K562 (cell line): ENCODE results near the gene ATP2A1. TPM values are rescaled to one million over a fixed set of nuclear protein-coding genes. Genes with fewer than 3 reads are reported as not detected.

Source experiments
- ATAC-seq: fragments of 200-7000 bp; cut with Tn5 transposase; 3 replicates; pipeline ENCODE4 v1.9.1; 2020; ENCODE audit warnings: moderate library complexity
- BruUV-seq: library from RNA; stranded (reverse); fragments of 400-500 nt; replicated peaks from 2 replicates; lab custom pipeline; 2021; lab: Mats Ljungman, UMichigan
- CTCF ChIA-PET: fragments of 300-600 bp; formaldehyde crosslinking; extraction: SDS; loops from one replicate; lab custom pipeline; 2021; ENCODE audit warnings: low intra/inter-chr PET ratio; lab: Yijun Ruan, JAX
- POLR2A ChIA-PET: fragments of 300-600, 350-650 bp; sonication (Branson Sonifier 250); formaldehyde crosslinking; extraction: SDS; loops from one replicate; lab custom pipeline; 2021; ENCODE audit warnings: antibody characterized with exemption, inconsistent platforms; lab: Yijun Ruan, JAX
- DNase-seq, 4 experiments: peaks; one replicate each; pipeline versions ENCODE4 v3.0.0 to v3.0.0-alpha.2; 2011 to 2018; ENCODE audit warnings: low spot score in 3 of 4, mixed read lengths in 3 of 4; ENCODE audit errors: extremely low read depth in 1 of 4
- FAIRE-seq: peaks from 2 replicates; lab custom pipeline; 2011; peaks lifted over from hg19 to GRCh38; lab: Jason Lieb, UNC
- H2AFZ ChIP-seq: 2 replicates; pipeline ENCODE4 v1.6.0; 2011; ENCODE audit warnings: low read depth, low read length, control low read depth, inconsistent platforms
- H3K27ac ChIP-seq: fragments of 200-600 bp; 3 replicates; pipeline ENCODE4 v1.8.0; 2011; ENCODE audit warnings: low read depth, mild to moderate bottlenecking, control low read depth, inconsistent platforms, low read length, moderate library complexity, mixed read lengths; ENCODE audit errors: extremely low read depth
- H3K27me3 ChIP-seq, 2 experiments: fragments of 300-600 bp in 1 of 2; 2 replicates in 1 of 2; 3 replicates in 1 of 2; pipeline versions ENCODE4 v1.6.0 to v1.8.0; 2011; ENCODE audit warnings: inconsistent platforms in 2 of 2, low read length in 2 of 2, mild to moderate bottlenecking in 1 of 2, mixed read lengths in 1 of 2, moderate library complexity in 1 of 2; ENCODE audit not compliant: control insufficient read depth in 2 of 2, insufficient read depth in 2 of 2
- H3K36me3 ChIP-seq: fragments of 300-600 bp; 3 replicates; pipeline ENCODE4 v1.8.0; 2011; ENCODE audit warnings: mild to moderate bottlenecking, low read length, inconsistent platforms; ENCODE audit not compliant: control insufficient read depth, insufficient read depth
- H3K4me1 ChIP-seq, 2 experiments: fragments of 200-600 bp in 1 of 2; replicated peaks in 1 of 2; 2 replicates in 1 of 2; 3 replicates in 1 of 2; pipeline versions ENCODE4 v1.5.1 to v1.8.0; 2011; ENCODE audit warnings: inconsistent platforms in 2 of 2, low read length in 2 of 2, mild to moderate bottlenecking in 1 of 2, mixed read lengths in 1 of 2, moderate library complexity in 1 of 2; ENCODE audit not compliant: control insufficient read depth in 2 of 2, insufficient read depth in 2 of 2
- H3K4me2 ChIP-seq: 2 replicates; pipeline ENCODE4 v1.6.1; 2011; ENCODE audit warnings: low read length, control low read depth, inconsistent platforms, mixed read lengths; ENCODE audit not compliant: insufficient read depth
- H3K4me3 ChIP-seq: fragments of 200-600 bp; sonication (generic), shearing (Covaris generic); 2 replicates; pipeline ENCODE4 v1.5.1; 2016; ENCODE audit warnings: control low read depth, inconsistent platforms
- H3K79me2 ChIP-seq: fragments of 200-600 bp; 3 replicates; pipeline ENCODE4 v1.8.0; 2011; ENCODE audit warnings: low read length, inconsistent platforms; ENCODE audit not compliant: control insufficient read depth, insufficient read depth
- H3K9ac ChIP-seq, 2 experiments: 2 replicates each; pipeline versions ENCODE4 v1.6.0 to v1.6.1; 2011; ENCODE audit warnings: low read depth in 2 of 2, low read length in 2 of 2, control low read depth in 1 of 2, inconsistent platforms in 1 of 2, mild to moderate bottlenecking in 1 of 2, mixed read lengths in 1 of 2; ENCODE audit not compliant: insufficient read depth in 1 of 2
- H3K9me1 ChIP-seq: one replicate; pipeline ENCODE4 v1.6.0; 2011; ENCODE audit warnings: inconsistent platforms, mild to moderate bottlenecking, low read length, moderate library complexity; ENCODE audit not compliant: control insufficient read depth, insufficient read depth
- H3K9me3 ChIP-seq: replicated peaks from 2 replicates; pipeline ENCODE4 v1.5.1; 2011; ENCODE audit warnings: low read depth, low read length, inconsistent platforms; ENCODE audit not compliant: control insufficient read depth, insufficient read depth
- H4K20me1 ChIP-seq: replicated peaks from 2 replicates; pipeline ENCODE4 v1.6.1; 2011; ENCODE audit warnings: low read length, inconsistent platforms, mixed read lengths; ENCODE audit not compliant: control insufficient read depth, insufficient read depth
- CHCHD3 ChIP-seq: fragments of 250-450 bp; sonication (Bioruptor Pico); IDR thresholded peaks from 2 replicates; pipeline ENCODE4 v2.1.2; 2022; ENCODE audit warnings: mild to moderate bottlenecking
- CREB3 ChIP-seq: fragments of 450-650 bp; conservative IDR thresholded peaks from 2 replicates; pipeline ENCODE4 v1.6.1; 2016; ENCODE audit warnings: missing genetic modification characterization, low read depth, mild to moderate bottlenecking, missing compliant biosample characterization, moderate library complexity
- CREM ChIP-seq: IDR thresholded peaks from 2 replicates; pipeline ENCODE4 v1.6.1; 2014; ENCODE audit warnings: antibody characterized with exemption, low read depth
- MNT ChIP-seq, 2 experiments: fragments of 450-650 bp; conservative IDR thresholded peaks; 2 replicates each; pipeline ENCODE4 v1.6.1; 2017; ENCODE audit warnings: mild to moderate bottlenecking in 2 of 2, moderate library complexity in 2 of 2
- NKRF ChIP-seq: fragments of 450-650 bp; IDR thresholded peaks from 2 replicates; pipeline ENCODE4 v1.6.1; 2016; ENCODE audit warnings: borderline replicate concordance
- PYGO2 ChIP-seq: fragments of 450-650 bp; IDR thresholded peaks from 2 replicates; pipeline ENCODE4 v1.6.1; 2016; ENCODE audit warnings: mild to moderate bottlenecking, missing genetic modification characterization, moderate library complexity, missing compliant biosample characterization
- SRSF9 ChIP-seq: fragments of 200-400 bp; formaldehyde crosslinking; IDR thresholded peaks from 2 replicates; pipeline ENCODE4 v1.6.1; 2017; ENCODE audit warnings: low read depth, low read length, borderline replicate concordance
- STAT5A ChIP-seq: IDR thresholded peaks from 2 replicates; pipeline ENCODE4 v1.6.1; 2012; ENCODE audit warnings: low read length, inconsistent platforms, borderline replicate concordance
- XRCC5 ChIP-seq: fragments of 200-400 bp; formaldehyde crosslinking; IDR thresholded peaks from 2 replicates; pipeline ENCODE4 v1.6.1; 2017; ENCODE audit warnings: low read depth, mild to moderate bottlenecking, low read length
- ZNF232 ChIP-seq: sonication (generic); formaldehyde crosslinking; IDR thresholded peaks from 2 replicates; pipeline ENCODE4 v1.8.0; 2022; ENCODE audit warnings: mild to moderate bottlenecking, missing genetic modification reagents
- ZNF609 ChIP-seq: sonication (generic); formaldehyde crosslinking; IDR thresholded peaks from 2 replicates; pipeline ENCODE4 v1.8.1; 2023; ENCODE audit warnings: missing genetic modification reagents, mild to moderate bottlenecking, borderline replicate concordance
- WGBS: fragments of 100-300 bp; shearing (Covaris generic); methylation state at CpG from one replicate; pipeline ENCODE4 v1.1.6; 2016; ENCODE audit warnings: low coverage, mixed read lengths; ENCODE audit not compliant: insufficient coverage; ENCODE audit errors: missing lambda C conversion rate; 5-methylcytosine and 5-hydroxymethylcytosine counted together
- in situ Hi-C: fragments of 300-500 bp; cut with MboI; formaldehyde crosslinking; loops from 4 replicates; pipeline ENCODE4 v1.15.0; 2018; ENCODE audit warnings: inconsistent platforms, mixed read lengths
- intact Hi-C: fragments of 100-400 bp; cut with micrococcal nuclease; formaldehyde crosslinking; loops from 2 replicates; pipeline ENCODE4 v1.14.2; 2022
- polyA plus RNA-seq, 8 experiments: library from polyadenylated mRNA; depleted of rRNA in 4 of 8; stranded (reverse) in 5 of 8; unstranded in 3 of 8; fragments of >200 nt; fragmentation: Nextera tagmentation in 2 of 8; fragmentation: Illumina TruSeq in 1 of 8; extraction: Ambion mirVana in 2 of 8; extraction: Trizol in 1 of 8; gene quantifications; 2 replicates each; pipeline versions ENCODE4 v1.2.1 to v1.2.3, GENCODE V29; 2011 to 2014; ENCODE audit warnings: inconsistent platforms in 1 of 8, missing spikeins in 1 of 8
- total RNA-seq, 7 experiments: library from RNA; depleted of rRNA in 6 of 7; stranded (reverse); fragments of >200 nt in 6 of 7; fragmentation: Illumina TruSeq in 2 of 7; extraction: Trizol in 2 of 7; gene quantifications; 2 replicates each; pipeline versions ENCODE4 v1.2.1 to v1.2.3, GENCODE V29; 2011 to 2021; ENCODE audit warnings: low replicate concordance in 1 of 7

The ATP2A1 gene
- total and polyA plus RNA-seq, 9 of the 15 experiments (the other 6 are each of a cell fraction or from before 2014, with no cell fraction given) = 0.25 to 2.6 (median 0.65) TPM

GRCh38 chr16:28872952-28873351 is 5.3 kb upstream of the ATP2A1 start:
- no TSS peak for BruUV-seq
- Histone ChIP-seq H3K9me1 (no peaks in the 10 kb centered on the region), H2AFZ (no peak overlapping the region), H4K20me1 (no peaks in the 10 kb centered on the region), H3K9ac (no peak overlapping the region), H3K27me3 (no peaks in the 10 kb centered on the region; a peak in 1 of 5 replicates), H3K79me2 (no peaks in the 10 kb centered on the region), H3K9me3 (no peaks in the 10 kb centered on the region), H3K4me1 (peaks cover 0 to 45% of the 10 kb centered on the region in 2 experiments; a peak in 3 of 5 replicates), H3K27ac (no peak overlapping the region), H3K4me3 (no peak overlapping the region), H3K4me2 (no peak overlapping the region), H3K36me3 (peaks cover 63% of the 10 kb centered on the region; the same call in 2 of the 3 replicates)
- CTCF ChIA-PET = interaction anchor here (1.4 kb wide), 1 partner anchor 72 kb away, joined by 10 read pairs; no protein-coding TSS in a partner anchor
- intact Hi-C loops (loop anchor here (5.0 kb wide), 1 partner anchor 74 kb away; no protein-coding TSS in a partner anchor), in situ Hi-C loops (no loop called here)
- POLR2A ChIA-PET = interaction anchor here (6.9 kb wide), 1 partner anchor 10 kb away, joined by 58 read pairs; the partner anchor contains the start of gene SH2B1
- FAIRE-seq = no peak
- peak in 1 of 4 experiments; percentile 14 for DNase-seq
- no peak for ATAC-seq
- WGBS = 87% methylated on average over 11 of the region's 15 CpGs
- TF ChIP-seq XRCC5 = no peak
- no peak for TF ChIP-seq ZNF609 (CRISPR knock-in tag)
- no peak for TF ChIP-seq STAT5A
- no peak for TF ChIP-seq CREM
- TF ChIP-seq CHCHD3 (CRISPR knock-in tag) = no peak
- no peak for TF ChIP-seq ZNF232
- TF ChIP-seq SRSF9 = no peak
- no peak for TF ChIP-seq MNT (conservative IDR thresholded peaks at IDR 0.05)
- no peak for TF ChIP-seq PYGO2 (tag)
- no peak for TF ChIP-seq NKRF
- TF ChIP-seq CREB3 (tag) = no peak
